T follicular helper cell (primary cell): Measurements from ENCODE around the gene ETFB.

Source experiments
- DNase-seq: peaks from one replicate; pipeline ENCODE4 v3.0.0-alpha.2; 2020; ENCODE audit warnings: low read depth

ETFB gene

DNA sequence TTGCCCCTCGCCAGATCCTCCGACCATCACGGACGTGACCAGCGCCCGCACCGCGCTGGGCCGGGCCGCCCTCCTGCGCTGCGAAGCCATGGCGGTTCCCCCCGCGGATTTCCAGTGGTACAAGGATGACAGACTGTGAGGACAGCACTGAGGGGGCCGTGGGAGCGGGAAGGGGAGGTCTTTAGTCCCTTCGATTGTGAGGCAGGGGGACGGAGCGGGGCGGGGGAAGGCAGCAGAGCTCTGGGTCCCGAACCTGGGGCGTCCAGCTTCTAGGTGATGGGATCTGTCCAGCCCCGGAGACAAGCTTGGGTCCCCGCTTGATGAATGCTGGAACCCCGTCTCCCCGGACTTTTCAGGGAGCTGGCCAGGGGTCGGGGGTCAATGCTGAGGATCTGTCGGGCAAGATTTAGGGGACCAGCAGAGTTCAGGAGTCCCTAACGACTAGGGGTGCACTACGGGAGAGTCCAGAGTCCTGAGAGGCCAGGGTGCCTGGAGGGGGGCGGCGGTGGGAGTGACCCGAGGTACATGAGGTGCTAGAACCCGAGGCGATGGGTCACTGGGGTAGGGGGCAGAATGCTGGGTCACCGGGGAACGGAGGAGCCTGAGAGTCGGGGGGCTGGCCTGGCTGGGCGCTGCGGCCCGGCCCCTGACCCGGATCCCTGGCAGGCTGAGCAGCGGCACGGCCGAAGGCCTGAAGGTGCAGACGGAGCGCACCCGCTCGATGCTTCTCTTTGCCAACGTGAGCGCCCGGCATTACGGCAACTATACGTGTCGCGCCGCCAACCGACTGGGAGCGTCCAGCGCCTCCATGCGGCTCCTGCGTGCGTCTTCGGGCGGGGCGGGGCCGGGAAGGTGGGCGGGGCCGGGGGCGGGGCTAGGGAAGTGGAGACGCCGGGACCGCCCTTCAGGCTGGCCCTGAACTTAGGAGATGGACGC lies 38.9 kb downstream of the ETFB start:
- peak; percentile 29 for DNase-seq

DNA sequence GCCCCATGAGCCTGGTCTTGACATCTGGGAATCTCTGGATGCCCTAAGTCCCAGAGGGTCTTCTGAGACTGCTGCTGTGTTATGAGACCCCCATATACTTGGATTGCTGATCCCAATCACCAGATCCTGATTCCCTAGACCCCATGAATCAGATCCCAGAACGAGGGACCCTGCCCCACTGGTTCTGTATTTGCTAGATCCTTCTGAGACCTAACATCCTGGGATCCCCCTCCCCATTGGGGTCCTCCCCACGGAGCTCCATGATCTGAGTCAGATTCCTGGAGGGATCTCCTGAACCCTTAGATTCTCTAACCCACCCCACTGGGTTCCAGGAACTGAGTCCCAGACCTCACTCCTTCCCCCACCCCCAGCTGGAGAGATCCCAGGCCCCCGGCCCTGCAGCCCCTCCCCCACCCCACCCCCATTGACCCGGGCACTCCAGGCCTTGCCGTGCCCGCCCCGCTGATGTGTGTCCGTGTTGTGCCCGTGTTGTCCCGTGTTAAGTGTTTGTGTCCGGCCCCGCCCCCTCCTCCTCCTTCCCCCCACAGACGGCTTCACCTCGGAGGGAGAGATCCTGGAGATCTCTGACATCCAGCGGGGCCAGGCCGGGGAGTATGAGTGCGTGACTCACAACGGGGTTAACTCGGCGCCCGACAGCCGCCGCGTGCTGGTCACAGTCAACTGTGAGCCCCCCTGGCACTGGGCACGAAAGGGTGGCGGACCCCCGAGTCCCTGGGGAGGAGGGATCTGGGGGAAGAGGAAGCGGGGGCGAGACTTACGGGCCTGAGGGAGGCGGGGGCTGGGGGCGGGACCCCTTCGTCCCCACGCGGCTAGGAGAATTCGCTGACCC lies 39.7 kb downstream of the ETFB start:
- DNase-seq: no peak

DNA sequence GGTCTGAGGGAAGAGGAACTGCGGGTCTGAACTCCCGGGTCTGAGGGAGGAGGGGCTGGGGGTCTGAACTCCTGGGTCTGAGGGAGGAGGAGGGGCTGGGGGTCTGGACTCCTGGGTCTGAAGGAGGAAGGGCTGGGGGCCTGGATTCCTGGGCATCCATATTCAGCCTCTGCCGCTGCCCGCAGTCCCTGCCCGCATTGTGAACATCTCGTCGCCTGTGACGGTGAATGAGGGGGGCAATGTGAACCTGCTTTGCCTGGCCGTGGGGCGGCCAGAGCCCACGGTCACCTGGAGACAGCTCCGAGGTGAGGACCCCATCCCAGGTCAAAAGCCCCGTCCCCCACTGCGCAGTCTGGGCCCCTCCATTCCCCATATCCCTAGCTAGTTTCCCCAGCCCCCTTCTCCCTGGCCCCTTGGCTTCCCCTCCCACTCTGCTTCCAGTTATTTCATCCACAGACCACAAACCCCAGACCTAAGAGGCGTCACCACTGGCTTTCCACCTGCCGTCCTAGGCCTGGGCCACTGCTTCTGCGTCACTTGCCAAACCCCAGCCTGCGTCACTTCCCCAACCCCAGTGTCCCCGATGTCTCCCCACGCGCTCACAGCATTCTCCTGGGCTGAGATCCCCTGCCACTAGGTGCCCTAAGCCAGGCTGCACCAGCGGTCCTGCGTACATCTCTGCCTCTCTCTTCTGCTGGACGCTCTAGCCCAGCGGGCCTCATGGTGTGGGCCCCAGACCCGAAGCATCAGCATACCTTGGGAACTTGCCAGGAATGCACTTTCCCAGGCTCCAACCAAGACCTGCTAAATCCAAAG lies 40.8 kb downstream of the ETFB start:
- DNase-seq: no peak

DNA sequence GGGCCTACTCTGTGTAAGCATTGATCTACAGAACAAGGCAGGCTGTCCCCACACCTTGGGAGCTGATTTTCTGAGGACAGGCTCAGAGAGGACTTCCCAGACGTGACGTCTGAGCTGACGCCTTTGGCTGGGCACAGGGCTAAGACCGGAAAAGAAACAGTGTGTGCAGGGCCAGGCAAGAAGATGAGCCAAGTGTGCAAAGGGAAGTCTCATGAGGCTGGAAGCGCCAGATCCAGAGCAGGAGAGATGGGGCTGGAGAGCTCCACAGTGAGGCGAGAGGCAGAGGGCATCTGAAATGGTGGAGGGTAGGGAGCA lies 42.1 kb downstream of the ETFB start:
- DNase-seq: no peak

DNA sequence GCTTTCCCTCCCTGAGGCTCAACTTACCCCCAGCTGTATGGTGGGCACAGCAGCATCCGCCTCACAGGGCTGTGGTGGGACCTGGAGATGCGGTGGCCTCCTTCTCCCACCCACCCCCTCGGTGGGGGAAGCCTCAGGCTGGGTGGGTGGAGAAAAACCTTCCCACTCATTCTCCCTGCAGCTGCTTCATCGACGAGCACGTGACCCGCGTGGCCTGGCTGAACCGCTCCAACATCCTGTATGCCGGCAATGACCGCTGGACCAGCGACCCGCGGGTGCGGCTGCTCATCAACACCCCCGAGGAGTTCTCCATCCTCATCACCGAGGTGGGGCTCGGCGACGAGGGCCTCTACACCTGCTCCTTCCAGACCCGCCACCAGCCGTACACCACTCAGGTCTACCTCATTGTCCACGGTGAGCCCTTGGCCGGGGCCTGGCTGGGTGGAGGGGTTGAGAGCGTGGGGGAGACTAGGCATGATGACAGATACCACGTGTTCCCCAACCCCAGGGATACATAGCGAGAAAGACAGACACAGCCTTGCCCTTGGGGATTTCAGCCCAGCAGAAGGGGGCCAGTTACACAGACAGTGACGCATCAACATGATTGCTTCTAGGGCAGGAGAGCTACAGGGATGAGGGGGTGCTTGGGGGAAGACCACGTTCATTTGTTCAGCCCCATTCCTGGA lies 42.6 kb downstream of the ETFB start:
- DNase-seq: no peak

DNA sequence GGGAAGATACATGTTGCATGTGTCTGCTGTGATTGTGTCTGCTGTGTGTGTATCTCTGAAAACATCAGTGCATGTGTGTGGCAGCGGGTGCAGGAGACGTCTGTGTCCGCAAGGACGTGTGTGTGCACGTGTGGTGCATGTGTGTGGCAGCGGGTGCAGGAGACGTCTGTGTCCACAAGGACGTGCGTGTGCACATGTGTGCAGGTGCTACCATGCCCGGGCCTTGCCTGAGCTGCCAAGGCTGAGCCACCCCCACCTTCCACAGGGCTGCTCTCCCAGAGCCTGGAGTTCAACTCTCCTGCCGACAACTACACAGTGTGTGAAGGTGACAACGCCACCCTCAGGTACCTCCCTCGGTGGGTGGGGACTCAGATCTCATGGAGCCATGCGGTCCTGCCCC lies 44.4 kb downstream of the ETFB start:
- DNase-seq: no peak

DNA sequence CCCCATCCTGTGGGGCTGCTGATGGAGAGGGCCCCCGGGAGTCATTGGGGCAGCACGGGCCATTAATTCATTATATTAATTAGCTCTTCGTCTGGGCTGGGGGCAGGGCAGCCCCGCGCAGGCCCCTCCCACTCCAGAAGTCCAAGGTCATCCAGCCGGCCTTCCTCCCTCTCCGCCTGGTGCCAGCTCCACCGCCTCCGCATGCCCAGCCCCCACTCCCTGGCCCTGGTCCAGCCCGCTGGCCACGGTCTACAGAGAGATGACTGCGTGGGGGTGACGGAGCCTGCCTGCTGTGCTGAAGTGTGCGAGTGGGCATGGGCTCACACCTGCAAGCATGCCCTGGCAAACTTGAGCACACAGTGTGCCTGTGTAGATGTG lies 45.9 kb downstream of the ETFB start:
- no peak for DNase-seq

DNA sequence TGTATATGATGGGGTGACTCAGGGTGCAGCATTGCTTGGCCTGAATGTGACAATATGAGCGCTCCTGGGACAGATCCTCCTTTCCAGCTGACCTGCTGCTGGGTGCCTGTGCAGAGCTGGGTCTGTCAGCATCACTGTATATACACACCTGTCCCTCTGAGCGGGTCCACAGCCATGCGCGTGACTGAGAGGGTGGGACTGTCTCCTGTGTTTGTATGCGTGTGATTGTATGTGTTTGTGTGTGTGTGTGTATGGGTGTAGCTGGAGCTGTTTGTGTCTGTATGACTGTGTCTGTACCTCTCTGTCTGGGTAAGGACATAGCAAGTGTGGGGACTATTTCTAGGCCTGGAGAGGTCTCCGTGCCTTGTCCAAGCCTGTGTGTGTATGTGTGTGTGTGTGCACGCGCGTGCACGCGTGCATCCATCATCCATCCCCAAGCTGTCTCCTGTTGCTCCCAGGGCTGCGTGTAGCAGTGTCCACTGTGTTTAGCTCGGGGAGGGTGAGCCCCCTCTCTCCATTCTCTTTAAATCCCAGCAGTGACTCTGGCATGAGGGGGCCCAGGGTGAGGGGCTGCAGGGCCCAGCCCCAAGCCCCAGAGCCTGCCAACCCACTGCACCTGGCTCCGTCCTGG lies 46.4 kb downstream of the ETFB start:
- no peak for DNase-seq

DNA sequence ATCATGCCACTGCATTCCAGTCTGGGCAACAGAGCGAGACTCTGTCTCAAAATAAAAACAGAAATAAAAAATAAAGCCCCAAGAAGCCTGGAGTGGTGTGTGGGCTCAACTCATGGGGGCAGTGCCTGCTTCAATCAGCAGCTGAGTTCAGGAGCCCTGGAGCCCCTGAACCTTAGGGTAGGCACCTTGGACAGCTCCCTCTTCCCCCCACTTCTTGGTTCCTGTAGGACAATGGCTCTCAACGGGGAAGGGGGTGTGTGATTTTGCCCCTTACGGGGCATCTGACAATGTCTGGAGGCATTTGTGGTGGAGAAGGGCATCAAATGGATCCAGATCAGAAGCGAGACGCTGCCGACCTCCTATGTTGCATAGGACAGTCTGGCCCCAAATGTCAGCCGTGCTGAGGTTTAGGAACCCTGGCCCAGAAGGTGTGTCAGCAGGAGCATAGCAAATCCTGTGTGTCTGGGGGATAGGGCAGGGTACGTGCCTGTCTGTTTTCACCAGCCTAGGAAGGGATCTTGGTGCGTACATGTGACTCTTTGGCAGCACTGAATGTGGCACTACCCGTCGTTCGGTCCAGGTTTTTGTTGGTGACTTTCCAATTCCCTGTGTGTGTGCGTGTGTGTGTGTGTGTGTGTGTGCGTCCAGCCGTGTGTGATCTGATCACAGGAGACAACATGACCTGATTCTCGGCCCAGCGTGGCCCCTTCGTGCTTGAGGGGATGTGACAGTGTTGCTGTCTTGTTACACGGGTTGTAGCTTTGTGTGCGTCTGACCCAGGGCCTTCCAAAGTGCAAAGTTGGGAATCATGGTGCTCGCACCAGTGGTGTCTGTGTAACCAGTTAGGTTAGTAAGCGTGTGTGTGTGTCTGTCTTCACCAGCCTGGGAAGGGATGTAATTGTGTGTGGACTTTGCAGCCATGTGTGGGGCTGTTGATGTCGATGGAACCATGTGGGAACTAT lies 47.2 kb downstream of the ETFB start:
- no peak for DNase-seq

DNA sequence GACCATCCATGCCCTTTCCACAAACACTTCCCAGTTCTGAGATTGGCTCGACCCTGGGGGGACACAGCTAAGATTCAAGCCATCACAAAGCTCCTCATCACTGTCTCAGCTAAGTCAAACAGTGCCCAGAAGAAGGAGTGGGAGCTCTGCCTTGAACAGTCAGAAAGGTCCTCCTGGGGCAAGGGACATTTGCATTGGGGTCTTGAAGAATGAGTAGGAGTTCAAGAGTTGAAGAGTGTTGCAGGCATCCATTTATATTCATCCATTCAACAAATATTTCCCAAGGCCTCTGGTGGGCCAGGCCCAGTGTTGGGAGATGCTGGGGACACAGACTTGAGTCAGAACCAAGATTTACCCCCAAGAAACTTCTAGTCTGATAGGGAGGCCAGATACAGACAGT lies 48.2 kb downstream of the ETFB start:
- no peak for DNase-seq

DNA sequence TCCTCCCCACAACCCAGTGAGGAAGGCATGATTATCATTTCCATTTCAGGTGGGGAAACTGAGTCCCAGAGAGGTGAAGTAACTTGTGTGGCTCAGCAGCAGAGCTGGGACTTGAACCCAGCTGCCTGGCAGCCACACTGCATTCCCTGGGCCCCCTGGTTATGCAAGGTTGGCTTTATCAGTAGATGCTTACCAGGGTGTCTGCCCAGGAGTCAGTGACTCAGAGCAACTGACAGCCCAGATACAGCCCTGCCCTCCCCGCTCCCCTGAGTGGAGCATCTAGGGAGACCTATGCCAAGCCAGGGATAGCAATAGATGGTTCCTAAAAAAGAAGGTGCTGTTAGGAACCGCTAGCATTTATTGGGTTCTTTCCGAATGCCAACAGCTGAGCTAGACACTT lies 48.8 kb downstream of the ETFB start:
- no peak for DNase-seq

DNA sequence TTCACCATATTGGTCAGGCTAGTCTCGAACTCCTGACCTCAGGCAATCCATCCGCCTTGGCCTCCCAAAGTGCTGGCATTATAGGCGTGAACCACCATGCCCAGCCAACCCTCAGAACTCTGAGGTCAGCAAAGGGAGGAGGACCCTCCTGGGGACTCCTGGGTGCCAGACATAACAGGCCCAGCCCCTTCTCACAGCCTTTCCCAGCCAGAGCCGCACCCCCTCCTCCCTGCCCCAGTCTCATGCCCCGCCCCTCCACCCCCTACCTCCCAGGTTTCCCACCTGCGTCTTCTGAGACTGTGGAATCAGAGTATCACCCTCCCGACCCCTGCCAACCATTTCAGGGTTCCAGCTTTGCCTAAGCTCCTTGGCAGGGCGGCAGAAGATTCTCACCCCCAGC lies 49.5 kb downstream of the ETFB start:
- DNase-seq: no peak

DNA sequence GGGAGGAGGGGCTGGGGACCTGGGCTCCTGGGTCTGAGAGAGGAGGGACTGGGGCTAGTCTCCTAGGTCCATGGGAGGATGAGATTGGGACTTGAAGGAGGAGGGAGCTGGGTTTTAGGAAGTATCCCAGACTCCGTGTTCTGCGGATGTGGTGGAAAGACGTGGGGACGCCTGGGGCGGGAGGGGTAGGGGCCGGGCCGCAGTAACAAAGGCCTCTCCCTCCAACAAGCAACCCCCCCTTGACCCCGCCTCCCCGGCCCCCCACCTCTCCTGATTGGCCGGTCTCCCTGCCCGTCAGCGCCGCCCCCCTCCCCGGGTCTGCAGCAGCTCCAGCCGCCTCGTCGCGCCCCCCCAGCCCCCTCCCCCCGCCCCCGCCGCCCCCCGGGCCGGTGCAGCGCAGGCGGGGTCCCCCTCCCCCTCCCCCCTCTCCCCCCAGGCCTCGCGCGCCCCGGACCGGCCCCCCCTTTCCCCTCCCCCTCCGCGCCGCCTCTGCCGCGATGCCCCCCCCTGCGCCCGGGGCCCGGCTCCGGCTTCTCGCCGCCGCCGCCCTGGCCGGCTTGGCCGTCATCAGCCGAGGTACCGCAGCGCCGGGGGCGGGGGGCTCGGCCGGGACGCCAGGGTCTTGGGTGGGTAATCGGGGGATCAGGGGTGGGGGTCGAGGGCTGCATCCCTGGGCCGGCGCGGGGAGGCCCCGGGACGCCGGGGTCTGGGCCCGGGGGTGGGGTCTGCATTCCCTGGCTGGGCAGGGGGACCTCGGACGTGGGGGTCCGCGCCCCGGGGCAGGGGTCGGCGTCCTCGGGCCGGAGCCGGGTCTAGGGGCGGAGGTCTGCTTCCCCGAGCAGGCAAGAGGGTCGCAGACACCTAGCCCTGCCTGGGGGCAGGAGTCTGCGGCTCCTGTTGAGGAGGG lies 54.6 kb downstream of the ETFB start, which contains the start of gene IGLON5:
TSS of gene IGLON5 (plus strand) at position 294 of the 907 bp plus-strand sequence. CDS start at position 498, 204 bp downstream.
- DNase-seq: no peak

DNA sequence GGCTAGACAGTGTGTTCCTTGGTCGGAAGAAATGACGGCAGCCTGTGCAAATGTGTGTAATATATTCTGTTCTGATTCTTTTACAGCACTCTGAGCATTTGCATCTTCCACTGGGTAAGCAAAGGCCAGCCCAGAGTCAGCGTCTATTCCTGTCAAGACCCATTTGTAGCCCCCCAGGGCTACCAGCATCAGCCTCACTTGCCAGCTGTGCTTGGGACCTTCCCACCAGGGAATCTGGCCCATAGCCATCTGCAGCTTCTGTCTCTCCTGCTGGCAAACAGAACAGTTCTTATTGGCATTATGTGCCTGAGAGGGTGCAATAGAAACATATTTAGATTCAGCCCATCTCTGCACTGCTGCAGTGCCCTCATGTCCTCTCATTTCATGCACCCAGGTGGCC lies 60.7 kb downstream of the ETFB start:
- DNase-seq: no peak

DNA sequence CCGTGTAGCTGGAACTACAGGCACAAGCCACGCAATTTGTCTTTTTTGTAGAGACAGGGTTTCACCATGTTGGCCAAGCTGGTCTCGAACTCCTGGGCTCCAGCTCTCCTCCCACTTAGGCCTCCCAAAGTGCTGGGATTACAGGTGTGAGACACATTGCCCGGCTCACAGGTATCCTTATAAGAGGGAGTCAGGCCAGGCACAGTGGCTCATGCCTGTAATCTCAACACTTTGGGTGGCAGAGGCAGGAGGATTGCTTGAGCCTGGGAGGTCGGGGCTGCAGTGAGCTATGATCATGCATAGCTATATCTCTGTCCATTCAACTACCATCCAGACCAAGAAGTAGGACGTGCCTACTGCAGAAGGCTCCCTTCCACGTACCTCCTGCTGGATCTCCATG lies 64.9 kb downstream of the ETFB start:
- DNase-seq: no peak

DNA sequence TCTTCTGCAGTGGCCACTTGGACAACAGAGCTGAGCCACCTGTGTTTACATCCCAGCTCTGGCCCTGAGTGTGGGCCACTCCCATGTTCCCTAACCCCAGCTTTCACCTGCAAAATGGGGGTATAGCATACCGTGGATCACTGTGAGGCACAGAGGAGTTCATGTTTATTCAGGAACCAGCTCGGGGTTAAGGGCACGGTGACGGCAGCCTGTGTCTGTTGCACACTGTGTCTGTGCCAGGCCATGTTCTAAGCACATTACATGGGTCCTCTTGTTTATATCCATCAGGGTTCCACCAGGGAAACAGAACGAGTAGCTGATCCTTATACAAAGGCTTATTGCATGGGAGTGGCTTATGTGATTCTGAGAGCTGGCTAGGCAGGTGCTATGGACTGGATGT lies 68.8 kb downstream of the ETFB start:
- no peak for DNase-seq

DNA sequence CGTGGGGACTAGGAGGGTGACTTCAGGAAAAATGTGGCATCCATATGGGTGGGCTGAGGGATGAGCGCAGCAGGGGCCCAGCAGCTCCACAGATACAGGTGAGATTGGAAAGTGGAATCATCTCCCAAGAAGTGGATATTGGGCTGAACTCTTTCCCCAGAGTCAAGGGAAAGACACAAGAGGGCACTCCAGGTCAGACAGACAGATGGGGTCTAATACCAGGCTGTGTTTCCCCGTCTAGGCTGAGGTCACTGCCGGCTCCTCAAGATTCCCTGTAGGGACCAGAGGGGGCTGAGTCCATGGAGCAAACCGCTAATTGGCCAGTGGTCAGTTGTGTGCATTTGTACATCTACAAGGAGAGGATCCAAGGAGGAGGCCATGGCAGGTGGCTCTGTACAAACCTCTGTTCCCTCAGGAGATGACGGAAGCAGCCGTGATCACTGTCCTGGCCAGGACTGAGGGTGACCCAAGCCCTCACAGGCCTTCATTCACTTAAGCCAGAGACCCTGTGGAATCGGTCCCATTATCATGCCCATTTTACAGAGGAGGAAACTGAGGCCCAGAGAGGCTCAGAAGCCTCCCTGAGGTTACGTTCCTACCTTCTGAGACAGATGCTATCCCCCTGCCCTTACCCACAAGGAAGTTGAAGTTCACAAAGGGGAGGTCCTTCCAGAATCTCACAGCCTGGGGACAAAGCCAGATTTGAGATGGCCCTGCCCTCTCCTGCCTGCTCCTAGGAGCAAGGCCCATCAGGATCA lies 69.7 kb downstream of the ETFB start:
- DNase-seq: no peak
